NCI-H1105 (cell line): ENCODE results near the gene ARHGDIB.

ENCODE experiments used
- DNase-seq: peaks from one replicate; lab custom pipeline; 2025; lab: John Stamatoyannopoulos, UW

ARHGDIB gene

DNA sequence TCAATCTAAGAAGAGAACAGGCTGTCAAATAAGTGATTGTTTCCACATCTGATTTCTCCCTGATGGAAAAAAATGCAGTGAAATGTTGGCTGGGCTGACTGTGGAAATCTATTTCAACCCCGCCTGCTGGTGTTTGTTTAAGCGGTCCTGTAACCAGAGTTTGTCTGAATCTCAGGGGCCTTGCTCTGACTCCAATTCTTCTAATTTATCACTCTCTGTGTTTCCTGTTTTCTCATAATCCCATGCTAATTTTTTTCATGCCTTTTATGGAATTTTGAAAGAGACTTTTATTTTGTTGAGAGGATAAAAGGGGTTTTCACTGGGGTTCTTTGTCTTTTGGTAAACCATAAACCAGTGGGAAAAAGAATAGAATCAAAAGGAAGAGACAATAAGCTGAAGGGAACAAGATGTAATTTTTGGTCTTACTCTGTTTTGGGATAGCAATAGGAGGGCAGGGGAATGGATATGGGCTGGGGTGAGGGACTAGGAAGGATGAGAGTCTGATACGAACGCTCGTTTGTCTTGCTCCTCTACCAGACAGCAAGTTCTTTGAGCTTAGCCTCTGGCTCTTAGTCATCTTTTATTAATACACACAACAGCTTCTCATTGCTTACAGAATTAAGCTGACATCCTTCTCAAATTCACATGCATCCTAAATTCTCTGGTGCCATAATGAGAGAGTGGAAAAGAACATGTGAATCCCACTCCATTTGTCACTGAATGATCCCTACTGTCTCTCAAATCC lies 67.7 kb downstream of the ARHGDIB start:
- DNase-seq: no peak

DNA sequence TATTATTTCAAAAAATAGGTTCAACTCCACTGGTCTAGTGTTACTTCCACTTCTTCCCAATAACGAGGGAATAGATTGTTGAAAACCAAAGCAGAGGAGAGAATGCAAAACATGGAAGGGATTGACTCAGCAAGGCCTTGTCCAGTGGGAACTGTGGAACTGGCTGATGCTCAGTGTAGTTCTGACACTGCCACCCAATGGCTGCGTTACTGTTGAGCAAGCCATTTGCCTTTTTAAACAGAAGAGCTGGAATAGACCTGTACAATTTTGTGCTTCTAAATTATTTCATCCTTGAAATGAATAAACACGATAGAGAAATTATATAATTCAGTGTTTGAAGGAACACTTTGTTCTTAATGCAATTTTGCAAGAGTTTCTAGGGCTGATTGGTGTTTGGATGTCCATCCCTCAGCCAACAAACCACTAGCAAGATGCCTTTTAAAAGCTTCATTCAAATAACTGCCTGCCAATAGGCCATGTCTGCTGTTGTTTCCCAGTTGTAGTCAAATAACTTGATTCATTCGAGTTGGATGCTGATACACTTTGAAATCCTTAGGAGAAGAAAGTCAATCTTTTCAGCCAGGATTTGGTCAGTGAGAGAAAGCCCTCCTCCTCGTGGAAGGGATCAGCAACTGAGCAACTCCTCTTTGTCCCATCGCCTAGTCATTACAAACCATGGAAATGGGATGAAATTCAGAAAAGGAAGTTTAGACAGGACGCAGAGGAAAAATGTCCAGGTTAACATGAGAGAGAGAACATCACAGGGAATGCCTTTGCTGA lies 68.5 kb downstream of the ARHGDIB start:
- no peak for DNase-seq
